SU-DHL-6 (cell line): ENCODE data around the gene RNF212.

Source experiments
- EZH2phosphoT487 ChIP-seq: fragments of 200-600 bp; sonication (generic), shearing (Covaris generic); conservative IDR thresholded peaks from 2 replicates; pipeline ENCODE4 v1.6.1; 2018; ENCODE audit warnings: mild to moderate bottlenecking, antibody characterized with exemption, low read length, moderate library complexity, mixed read lengths
- TF ChIP-seq, protein P1 (sequence below): fragments of 200-600 bp; sonication (generic); IDR thresholded peaks from one replicate; pipeline ENCODE4 v1.5.1; 2017; ENCODE audit warnings: antibody characterized with exemption, mild to moderate bottlenecking, low read length, moderate library complexity; ENCODE audit not compliant: insufficient read depth, poor library complexity, severe bottlenecking

DNA sequence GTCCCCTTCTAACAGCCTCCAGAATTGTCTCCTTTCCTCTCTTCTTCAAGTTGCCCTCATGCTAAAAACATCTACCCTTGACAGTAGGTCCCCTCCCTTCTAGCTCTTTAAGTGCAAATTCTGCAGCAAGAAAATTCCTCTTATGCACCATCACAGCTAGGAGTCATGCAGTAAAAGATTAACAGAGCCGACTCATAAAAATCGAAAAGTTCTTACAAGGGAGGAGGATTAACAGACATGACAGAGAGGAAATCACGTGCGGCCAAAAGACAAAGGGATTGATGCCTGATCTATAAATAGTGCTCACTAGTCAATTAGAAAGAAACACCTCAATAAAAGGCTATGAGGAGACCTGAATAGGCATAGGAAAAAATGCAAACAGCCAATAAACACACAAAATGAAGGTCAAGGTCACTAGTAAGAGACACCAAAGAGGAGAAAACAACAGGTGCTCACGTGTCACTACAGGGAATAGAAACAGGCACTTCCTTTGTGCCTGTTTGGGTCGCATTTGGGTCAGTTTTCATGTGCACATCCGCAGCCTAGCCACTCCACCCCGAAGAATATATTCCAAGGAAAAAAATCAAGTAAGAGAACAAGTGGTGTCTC lies 3.4 kb downstream of the RNF212 start:
- TF ChIP-seq, protein P1, sequence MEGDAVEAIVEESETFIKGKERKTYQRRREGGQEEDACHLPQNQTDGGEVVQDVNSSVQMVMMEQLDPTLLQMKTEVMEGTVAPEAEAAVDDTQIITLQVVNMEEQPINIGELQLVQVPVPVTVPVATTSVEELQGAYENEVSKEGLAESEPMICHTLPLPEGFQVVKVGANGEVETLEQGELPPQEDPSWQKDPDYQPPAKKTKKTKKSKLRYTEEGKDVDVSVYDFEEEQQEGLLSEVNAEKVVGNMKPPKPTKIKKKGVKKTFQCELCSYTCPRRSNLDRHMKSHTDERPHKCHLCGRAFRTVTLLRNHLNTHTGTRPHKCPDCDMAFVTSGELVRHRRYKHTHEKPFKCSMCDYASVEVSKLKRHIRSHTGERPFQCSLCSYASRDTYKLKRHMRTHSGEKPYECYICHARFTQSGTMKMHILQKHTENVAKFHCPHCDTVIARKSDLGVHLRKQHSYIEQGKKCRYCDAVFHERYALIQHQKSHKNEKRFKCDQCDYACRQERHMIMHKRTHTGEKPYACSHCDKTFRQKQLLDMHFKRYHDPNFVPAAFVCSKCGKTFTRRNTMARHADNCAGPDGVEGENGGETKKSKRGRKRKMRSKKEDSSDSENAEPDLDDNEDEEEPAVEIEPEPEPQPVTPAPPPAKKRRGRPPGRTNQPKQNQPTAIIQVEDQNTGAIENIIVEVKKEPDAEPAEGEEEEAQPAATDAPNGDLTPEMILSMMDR: no peak
- TF ChIP-seq EZH2phosphoT487: no peak
